SK-N-SH treated with all-trans-retinoic acid at 6 μM for 48 hours (cell line): ENCODE results near the gene MYD88.
A peak's percentile ranks its signal among the peaks of the same experiment; 100 is the strongest.

Source experiments
- ATAC-seq: fragments of 200-7000 bp; cut with Tn5 transposase; 3 replicates; pipeline ENCODE4 v1.9.1; 2020; ENCODE audit warnings: mild to moderate bottlenecking, moderate library complexity
- ARNTL ChIP-seq: fragments of 450-650 bp; formaldehyde crosslinking; IDR thresholded peaks from 2 replicates; pipeline ENCODE4 v1.5.0; 2020; ENCODE audit warnings: low read depth, mild to moderate bottlenecking, moderate library complexity, borderline replicate concordance
- BACH2 ChIP-seq: fragments of 250-450 bp; sonication (Bioruptor Pico); IDR thresholded peaks from 2 replicates; pipeline ENCODE4 v1.9.0; 2021; ENCODE audit warnings: mild to moderate bottlenecking, borderline replicate concordance
- CREB5 ChIP-seq: fragments of 250-450 bp; sonication (Bioruptor Pico); IDR thresholded peaks from 2 replicates; pipeline ENCODE4 v1.5.1; 2020; ENCODE audit warnings: low read depth, mild to moderate bottlenecking, moderate library complexity
- CSDC2 ChIP-seq: fragments of 250-450 bp; sonication (Bioruptor Pico); IDR thresholded peaks from 2 replicates; pipeline ENCODE4 v1.5.0; 2020; ENCODE audit warnings: mild to moderate bottlenecking, moderate library complexity
- CSRNP3 ChIP-seq: fragments of 250-450 bp; sonication (Bioruptor Pico); IDR thresholded peaks from 2 replicates; pipeline ENCODE4 v1.5.1; 2021; ENCODE audit warnings: mild to moderate bottlenecking, moderate library complexity
- ESRRG ChIP-seq: fragments of 250-450 bp; sonication (Bioruptor Pico); IDR thresholded peaks from 2 replicates; pipeline ENCODE4 v1.6.1; 2021; ENCODE audit warnings: mild to moderate bottlenecking
- GLIS3 ChIP-seq: fragments of 250-450 bp; sonication (Bioruptor Pico); IDR thresholded peaks from 2 replicates; pipeline ENCODE4 v1.5.0; 2020; ENCODE audit warnings: mild to moderate bottlenecking, moderate library complexity
- OSR1 ChIP-seq: fragments of 250-450 bp; sonication (Bioruptor Pico); IDR thresholded peaks from 2 replicates; pipeline ENCODE4 v1.8.0; 2022; ENCODE audit warnings: moderate library complexity, mild to moderate bottlenecking, inconsistent platforms
- PATZ1 ChIP-seq: fragments of 250-450 bp; sonication (Bioruptor Pico); IDR thresholded peaks from 2 replicates; pipeline ENCODE4 v1.8.0; 2020; ENCODE audit warnings: mild to moderate bottlenecking, moderate library complexity, borderline replicate concordance
- POU6F1 ChIP-seq: fragments of 250-450 bp; sonication (Bioruptor Pico); IDR thresholded peaks from 2 replicates; pipeline ENCODE4 v1.8.0; 2021; ENCODE audit warnings: low read depth, mild to moderate bottlenecking, moderate library complexity, borderline replicate concordance
- PPARA ChIP-seq: fragments of 250-450 bp; sonication (Bioruptor Pico); IDR thresholded peaks from 2 replicates; pipeline ENCODE4 v1.5.0; 2020; ENCODE audit warnings: mild to moderate bottlenecking, borderline replicate concordance
- RARB ChIP-seq: fragments of 250-450 bp; sonication (Bioruptor Pico); IDR thresholded peaks from 2 replicates; pipeline ENCODE4 v1.8.0; 2021; ENCODE audit warnings: mild to moderate bottlenecking, moderate library complexity
- SNAI2 ChIP-seq: fragments of 250-450 bp; sonication (Bioruptor Pico); IDR thresholded peaks from 2 replicates; pipeline ENCODE4 v1.5.0; 2020; ENCODE audit warnings: mild to moderate bottlenecking, moderate library complexity
- TCF4 ChIP-seq: fragments of 250-450 bp; sonication (Bioruptor Pico); IDR thresholded peaks from 2 replicates; pipeline ENCODE4 v1.8.0; 2021; ENCODE audit warnings: mild to moderate bottlenecking, moderate library complexity, borderline replicate concordance
- TOX ChIP-seq: fragments of 250-450 bp; sonication (Bioruptor Pico); IDR thresholded peaks from 2 replicates; pipeline ENCODE4 v1.8.0; 2021; ENCODE audit warnings: mild to moderate bottlenecking, moderate library complexity, borderline replicate concordance
- TSHZ2 ChIP-seq: fragments of 250-450 bp; sonication (Bioruptor Pico); IDR thresholded peaks from 2 replicates; pipeline ENCODE4 v1.5.0; 2020; ENCODE audit warnings: mild to moderate bottlenecking, moderate library complexity
- ZC3H10 ChIP-seq: fragments of 250-450 bp; sonication (Bioruptor Pico); IDR thresholded peaks from 2 replicates; pipeline ENCODE4 v1.5.1; 2021; ENCODE audit warnings: mild to moderate bottlenecking, moderate library complexity
- ZFP3 ChIP-seq: fragments of 250-450 bp; sonication (Bioruptor Pico); IDR thresholded peaks from 2 replicates; pipeline ENCODE4 v1.5.0; 2020; ENCODE audit warnings: mild to moderate bottlenecking, moderate library complexity
- ZFP30 ChIP-seq: fragments of 450-650 bp; formaldehyde crosslinking; IDR thresholded peaks from 2 replicates; pipeline ENCODE4 v1.5.0; 2022; ENCODE audit warnings: mild to moderate bottlenecking, moderate library complexity
- ZNF565 ChIP-seq: fragments of 450-650 bp; formaldehyde crosslinking; conservative IDR thresholded peaks from 2 replicates; pipeline ENCODE4 v1.5.0; 2020; ENCODE audit warnings: low read depth, mild to moderate bottlenecking, moderate library complexity
- ZNF70 ChIP-seq: fragments of 450-650 bp; formaldehyde crosslinking; IDR thresholded peaks from 2 replicates; pipeline ENCODE4 v1.5.0; 2020; ENCODE audit warnings: mild to moderate bottlenecking, moderate library complexity
- ZNF8 ChIP-seq: fragments of 450-650 bp; formaldehyde crosslinking; IDR thresholded peaks from 2 replicates; pipeline ENCODE4 v1.5.0; 2020; ENCODE audit warnings: mild to moderate bottlenecking, moderate library complexity

MYD88 gene

GRCh38 chr3:38143511-38143910 lies 5.0 kb downstream of the MYD88 start:
- no peak for ATAC-seq
- TF ChIP-seq OSR1 (CRISPR knock-in tag) (no peak), CSRNP3 (CRISPR knock-in tag) (no peak), TSHZ2 (CRISPR knock-in tag) (no peak), ZNF70 (CRISPR knock-in tag) (no peak), GLIS3 (CRISPR knock-in tag) (no peak), ARNTL (CRISPR knock-in tag) (no peak), ZNF8 (CRISPR knock-in tag) (no peak)
- TF ChIP-seq, all 23 proteins: peak for 0

- TF ChIP-seq ZC3H10: no peak
- TF ChIP-seq SNAI2 (CRISPR knock-in tag): no peak
- TF ChIP-seq ZFP30 (CRISPR knock-in tag): 0 out of 2 replicates have a peak, but pooled peaks have one; percentile 21
- no peak for TF ChIP-seq ZNF565 (CRISPR knock-in tag)
- TF ChIP-seq OSR1 (CRISPR knock-in tag): no peak
- no peak for ATAC-seq
Measured at GRCh38 chr3:38146504-38146903, 8.0 kb downstream of the MYD88 start.

GRCh38 chr3:38147421-38147820 lies 9.0 kb downstream of the MYD88 start:
- ATAC-seq: no peak
- no peak for TF ChIP-seq BACH2 (CRISPR knock-in tag)
- no peak for TF ChIP-seq TCF4 (CRISPR knock-in tag)
- TF ChIP-seq ARNTL (CRISPR knock-in tag): no peak
- TF ChIP-seq TOX (CRISPR knock-in tag): no peak
- TF ChIP-seq CSDC2 (CRISPR knock-in tag): no peak
- TF ChIP-seq GLIS3 (CRISPR knock-in tag): no peak
- TF ChIP-seq POU6F1 (CRISPR knock-in tag): no peak
- TF ChIP-seq ZFP30 (CRISPR knock-in tag): no peak
- no peak for TF ChIP-seq PATZ1 (CRISPR knock-in tag)
- TF ChIP-seq ZNF8 (CRISPR knock-in tag): no peak
- TF ChIP-seq ZNF70 (CRISPR knock-in tag): no peak
- no peak for TF ChIP-seq ZC3H10
- TF ChIP-seq RARB: no peak
- no peak for TF ChIP-seq CREB5 (CRISPR knock-in tag)
- no peak for TF ChIP-seq ZFP3 (CRISPR knock-in tag)
- no peak for TF ChIP-seq CSRNP3 (CRISPR knock-in tag)
- no peak for TF ChIP-seq PPARA (CRISPR knock-in tag)
- TF ChIP-seq ESRRG (CRISPR knock-in tag): no peak
